Measurements from ENCODE around the gene CILP.

Gene CILP

DNA sequence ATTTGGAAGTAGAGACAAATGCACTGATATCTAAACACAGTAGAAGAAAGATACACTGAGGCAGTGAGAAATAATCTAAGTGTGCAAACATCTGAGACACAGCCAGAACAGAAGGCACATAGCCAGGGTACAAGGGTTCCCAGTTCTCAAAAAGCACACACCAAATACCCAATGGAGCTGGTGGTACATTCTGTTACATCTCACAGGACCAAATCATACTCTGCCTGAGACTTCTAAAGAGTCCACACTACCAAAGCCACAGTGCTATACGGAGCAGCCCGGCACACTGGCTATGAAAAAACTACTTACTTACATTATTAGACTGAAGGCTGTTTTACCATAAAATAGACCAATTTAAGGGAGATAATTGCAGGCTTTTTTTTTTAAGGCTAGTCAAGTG is 45.4 kb downstream of the CILP start:
- in situ Hi-C loops (cut with HindIII; ENCODE audit: low sequenced_read_pairs), result no loop called here

DNA sequence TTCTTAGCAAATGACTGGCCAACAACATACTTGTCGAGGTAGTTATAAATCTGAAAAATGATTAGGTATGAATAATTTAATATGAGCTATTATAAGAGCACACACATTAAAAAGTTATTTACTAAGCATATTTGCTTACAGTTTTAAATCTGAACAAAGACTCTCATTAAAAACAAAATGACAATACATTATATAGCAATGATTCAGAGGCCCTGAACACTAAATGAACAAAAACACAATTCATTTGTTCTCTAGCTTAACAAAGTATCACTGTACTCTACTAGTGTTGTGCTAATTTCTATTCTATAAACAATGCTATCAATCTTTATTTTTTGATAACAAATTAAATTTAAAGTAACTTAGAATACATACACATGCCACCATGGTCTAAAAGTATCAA is 47.1 kb downstream of the CILP start:
- TF ChIP-seq, protein P1, sequence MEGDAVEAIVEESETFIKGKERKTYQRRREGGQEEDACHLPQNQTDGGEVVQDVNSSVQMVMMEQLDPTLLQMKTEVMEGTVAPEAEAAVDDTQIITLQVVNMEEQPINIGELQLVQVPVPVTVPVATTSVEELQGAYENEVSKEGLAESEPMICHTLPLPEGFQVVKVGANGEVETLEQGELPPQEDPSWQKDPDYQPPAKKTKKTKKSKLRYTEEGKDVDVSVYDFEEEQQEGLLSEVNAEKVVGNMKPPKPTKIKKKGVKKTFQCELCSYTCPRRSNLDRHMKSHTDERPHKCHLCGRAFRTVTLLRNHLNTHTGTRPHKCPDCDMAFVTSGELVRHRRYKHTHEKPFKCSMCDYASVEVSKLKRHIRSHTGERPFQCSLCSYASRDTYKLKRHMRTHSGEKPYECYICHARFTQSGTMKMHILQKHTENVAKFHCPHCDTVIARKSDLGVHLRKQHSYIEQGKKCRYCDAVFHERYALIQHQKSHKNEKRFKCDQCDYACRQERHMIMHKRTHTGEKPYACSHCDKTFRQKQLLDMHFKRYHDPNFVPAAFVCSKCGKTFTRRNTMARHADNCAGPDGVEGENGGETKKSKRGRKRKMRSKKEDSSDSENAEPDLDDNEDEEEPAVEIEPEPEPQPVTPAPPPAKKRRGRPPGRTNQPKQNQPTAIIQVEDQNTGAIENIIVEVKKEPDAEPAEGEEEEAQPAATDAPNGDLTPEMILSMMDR (IDR thresholded peaks at IDR 0.05; ENCODE audit: low read depth, low read length, missing control alignments), result no peak
- no peak for DNase-seq (ENCODE audit: low read depth)
- in situ Hi-C loops (cut with HindIII; ENCODE audit: low sequenced_read_pairs), result loop anchor here (5.0 kb wide), 1 partner anchor 62 kb away; no protein-coding TSS in a partner anchor
- H3K4me3 ChIP-seq (ENCODE audit: low read depth, low read length), result no peak overlapping the region

More for the DNA sequence above, 45.4 kb downstream of the CILP start:
- no peak overlapping the region for H3K4me3 ChIP-seq (ENCODE audit: low read depth, low read length)
- DNase-seq (ENCODE audit: low read depth), result no peak
- TF ChIP-seq, protein P1 (IDR thresholded peaks at IDR 0.05; ENCODE audit: low read depth, low read length, missing control alignments), result no peak

DNA sequence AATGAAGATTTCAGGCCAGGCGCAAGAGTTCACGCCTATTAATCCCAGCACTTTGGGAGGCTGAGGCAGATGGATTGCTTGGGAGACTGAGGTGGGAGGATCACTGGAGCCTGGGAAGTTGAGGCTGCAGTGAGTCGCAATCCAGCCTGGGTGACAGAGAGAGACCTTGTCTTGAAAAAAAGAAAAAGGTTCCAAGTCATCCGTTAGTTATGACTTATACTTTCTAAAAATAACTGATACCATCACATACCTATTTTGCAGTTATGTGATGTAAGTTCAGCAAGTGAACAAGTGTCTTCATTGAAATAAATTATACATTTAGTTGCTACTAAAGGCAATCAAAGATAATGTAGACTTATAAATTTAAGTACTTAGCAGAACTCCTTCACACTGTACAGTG is 48.2 kb downstream of the CILP start:
- TF ChIP-seq, protein P1 (IDR thresholded peaks at IDR 0.05; ENCODE audit: low read depth, low read length, missing control alignments), result no peak
- in situ Hi-C loops (cut with HindIII; ENCODE audit: low sequenced_read_pairs), result loop anchor here (5.0 kb wide), 1 partner anchor 61 kb away; no protein-coding TSS in a partner anchor
- no peak overlapping the region for H3K4me3 ChIP-seq (ENCODE audit: low read depth, low read length)
- DNase-seq (ENCODE audit: low read depth), result no peak

DNA sequence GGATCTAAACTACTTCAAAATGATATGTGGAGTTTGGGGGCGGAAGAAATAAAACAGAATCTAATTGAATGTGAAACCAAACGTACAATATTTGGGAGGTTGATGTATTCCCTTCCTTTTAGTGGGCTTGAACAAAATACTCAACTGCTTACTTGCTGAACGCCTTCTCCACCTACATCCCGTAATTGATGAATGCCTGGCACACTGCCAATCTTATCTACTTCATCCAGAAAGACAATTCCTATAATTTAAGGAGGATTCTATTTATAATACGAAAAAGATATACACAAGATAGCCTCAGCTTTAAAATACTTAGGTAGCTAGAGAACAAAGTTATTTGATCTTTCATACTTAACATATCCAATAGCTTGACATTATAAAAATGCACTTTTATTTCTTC is 54.6 kb downstream of the CILP start:
- H3K4me3 ChIP-seq (ENCODE audit: low read depth, low read length), result no peak overlapping the region
- TF ChIP-seq, protein P1 (IDR thresholded peaks at IDR 0.05; ENCODE audit: low read depth, low read length, missing control alignments), result no peak
- no peak for DNase-seq (ENCODE audit: low read depth)
- in situ Hi-C loops (cut with HindIII; ENCODE audit: low sequenced_read_pairs), result no loop called here

DNA sequence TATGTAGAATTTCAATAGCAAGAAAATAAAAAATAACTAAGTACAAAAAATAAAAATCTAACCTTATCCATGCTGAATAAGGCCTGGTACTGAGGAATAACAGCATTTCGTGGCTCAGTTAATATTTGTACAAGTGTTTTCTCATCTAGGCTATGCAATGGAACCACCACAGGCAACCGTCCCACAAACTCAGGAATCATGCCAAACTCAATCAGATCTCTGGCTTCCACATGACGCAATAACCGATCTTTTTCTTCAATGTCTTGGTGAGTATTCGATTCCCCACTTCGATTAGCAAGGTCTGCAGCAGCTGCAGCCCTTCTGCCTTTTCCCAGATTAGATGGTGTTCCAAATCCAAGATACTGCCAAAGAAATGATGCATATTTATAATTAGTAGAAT is 56.6 kb downstream of the CILP start:
- TF ChIP-seq, protein P1 (IDR thresholded peaks at IDR 0.05; ENCODE audit: low read depth, low read length, missing control alignments), result no peak
- in situ Hi-C loops (cut with HindIII; ENCODE audit: low sequenced_read_pairs), result no loop called here
- DNase-seq (ENCODE audit: low read depth), result no peak
- H3K4me3 ChIP-seq (ENCODE audit: low read depth, low read length), result no peak overlapping the region

DNA sequence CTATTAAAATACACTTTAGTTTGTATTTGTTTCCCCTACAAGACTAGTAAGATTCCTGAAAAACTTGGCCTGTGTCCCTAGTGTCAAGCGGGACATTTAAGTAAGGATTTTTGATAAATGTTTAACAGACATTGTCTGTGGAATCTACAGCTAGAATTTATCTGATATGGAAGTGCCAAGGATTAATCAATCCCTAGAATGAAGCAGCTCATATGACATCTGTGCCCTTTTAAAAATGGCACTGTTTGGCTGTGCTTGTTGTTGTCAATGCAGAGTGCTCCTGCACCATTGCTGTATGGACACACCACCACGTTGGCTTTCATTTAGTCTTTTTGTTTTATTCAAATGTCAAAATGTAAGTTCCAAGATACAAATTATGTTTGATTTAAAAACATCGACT is 63.4 kb downstream of the CILP start:
- in situ Hi-C loops (cut with HindIII; ENCODE audit: low sequenced_read_pairs), result no loop called here
- no peak for DNase-seq (ENCODE audit: low read depth)
- TF ChIP-seq, protein P1 (IDR thresholded peaks at IDR 0.05; ENCODE audit: low read depth, low read length, missing control alignments), result no peak
- H3K4me3 ChIP-seq (ENCODE audit: low read depth, low read length), result no peak overlapping the region

DNA sequence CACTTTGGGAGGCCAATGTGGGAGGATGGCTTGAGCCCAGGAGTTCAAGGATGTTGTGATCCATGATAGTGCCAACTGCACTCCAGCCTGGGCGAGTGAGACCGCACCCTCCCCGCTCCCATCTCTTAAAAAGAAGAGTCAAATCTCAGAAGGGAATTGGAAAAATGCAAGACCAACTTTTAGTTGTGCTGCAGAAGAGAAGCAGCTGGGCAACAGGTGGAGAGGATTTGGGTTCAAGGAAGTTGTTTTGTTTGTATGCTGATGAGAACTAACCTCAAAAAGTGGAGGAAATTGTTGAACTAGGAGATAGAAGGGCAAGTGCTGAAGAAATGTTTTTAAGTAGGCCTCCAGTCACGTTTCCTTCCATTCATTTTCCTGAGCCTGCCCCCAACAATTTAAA is 64.8 kb downstream of the CILP start:
- no peak for DNase-seq (ENCODE audit: low read depth)
- in situ Hi-C loops (cut with HindIII; ENCODE audit: low sequenced_read_pairs), result no loop called here
- H3K4me3 ChIP-seq (ENCODE audit: low read depth, low read length), result no peak overlapping the region
- TF ChIP-seq, protein P1 (IDR thresholded peaks at IDR 0.05; ENCODE audit: low read depth, low read length, missing control alignments), result no peak
